ENCODE data around the gene KRI1. TPM values are rescaled to one million over a fixed set of nuclear protein-coding genes. Genes with fewer than 3 reads are reported as not detected.

The KRI1 gene
- total RNA-seq, 6 experiments from 2014 or later, result 12.8 to 20.2 (median 17.5) TPM

DNA sequence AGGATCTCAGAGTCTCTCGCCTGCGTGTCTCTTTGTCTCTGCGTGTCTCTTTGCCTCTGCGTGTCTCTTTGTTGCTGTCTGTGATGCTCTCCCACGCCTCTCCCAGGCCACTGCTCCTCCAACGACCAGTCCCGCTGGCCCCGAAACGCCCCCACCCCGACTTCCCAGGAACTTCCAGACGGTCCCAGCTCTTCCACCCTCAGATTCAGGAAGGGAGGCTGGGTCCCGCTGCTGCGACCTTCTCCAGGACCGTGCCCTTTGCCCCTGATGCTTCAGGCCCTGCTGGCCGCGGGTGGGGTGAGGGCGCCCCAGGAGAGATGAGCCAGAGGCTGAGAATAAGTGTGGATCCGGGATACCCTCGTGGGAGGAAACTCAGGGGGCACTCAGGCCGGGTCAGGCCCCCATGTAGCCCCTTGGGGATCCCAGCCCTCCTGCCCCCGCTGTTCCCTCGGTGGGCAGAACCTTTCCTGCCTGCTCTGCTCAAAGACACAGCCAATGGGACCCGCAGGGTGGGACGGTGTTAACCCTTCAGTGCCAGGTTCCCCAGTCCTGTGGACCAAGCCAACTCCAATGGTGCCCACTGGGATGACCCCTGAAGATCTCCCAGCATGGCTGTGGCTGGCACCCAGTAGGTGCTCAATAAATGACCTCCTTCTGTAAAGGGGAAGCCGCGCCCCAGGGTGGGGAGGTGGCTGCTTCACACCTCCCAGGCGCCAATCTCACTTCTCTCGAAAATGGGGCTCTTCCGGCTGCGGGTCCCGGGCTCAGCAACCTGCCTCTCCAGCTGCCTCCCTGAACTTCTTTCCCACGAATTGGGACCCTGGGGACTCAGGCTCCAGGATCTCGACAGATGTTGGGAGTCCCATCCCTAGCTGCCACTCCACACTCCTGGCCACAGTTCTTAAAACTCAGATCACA is 47.1 kb downstream of the KRI1 start:
- H3K27ac Mint-ChIP-seq, result peak overlapping the region; percentile 77
- H3K4me1 Mint-ChIP-seq (ENCODE audit: low read depth), result peaks cover 32% of the 10 kb centered on the region
- H3K9me3 Mint-ChIP-seq, result no peaks in the 10 kb centered on the region
- H3K4me3 Mint-ChIP-seq, result peak overlapping the region; percentile 87
- H3K36me3 Mint-ChIP-seq (ENCODE audit: low read depth), result no peaks in the 10 kb centered on the region
- no peak for DNase-seq
- H3K27me3 Mint-ChIP-seq (ENCODE audit: insufficient read depth), result peaks cover 12% of the 10 kb centered on the region
- TF ChIP-seq, protein P1, sequence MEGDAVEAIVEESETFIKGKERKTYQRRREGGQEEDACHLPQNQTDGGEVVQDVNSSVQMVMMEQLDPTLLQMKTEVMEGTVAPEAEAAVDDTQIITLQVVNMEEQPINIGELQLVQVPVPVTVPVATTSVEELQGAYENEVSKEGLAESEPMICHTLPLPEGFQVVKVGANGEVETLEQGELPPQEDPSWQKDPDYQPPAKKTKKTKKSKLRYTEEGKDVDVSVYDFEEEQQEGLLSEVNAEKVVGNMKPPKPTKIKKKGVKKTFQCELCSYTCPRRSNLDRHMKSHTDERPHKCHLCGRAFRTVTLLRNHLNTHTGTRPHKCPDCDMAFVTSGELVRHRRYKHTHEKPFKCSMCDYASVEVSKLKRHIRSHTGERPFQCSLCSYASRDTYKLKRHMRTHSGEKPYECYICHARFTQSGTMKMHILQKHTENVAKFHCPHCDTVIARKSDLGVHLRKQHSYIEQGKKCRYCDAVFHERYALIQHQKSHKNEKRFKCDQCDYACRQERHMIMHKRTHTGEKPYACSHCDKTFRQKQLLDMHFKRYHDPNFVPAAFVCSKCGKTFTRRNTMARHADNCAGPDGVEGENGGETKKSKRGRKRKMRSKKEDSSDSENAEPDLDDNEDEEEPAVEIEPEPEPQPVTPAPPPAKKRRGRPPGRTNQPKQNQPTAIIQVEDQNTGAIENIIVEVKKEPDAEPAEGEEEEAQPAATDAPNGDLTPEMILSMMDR (IDR thresholded peaks at IDR 0.05), result no peak

DNA sequence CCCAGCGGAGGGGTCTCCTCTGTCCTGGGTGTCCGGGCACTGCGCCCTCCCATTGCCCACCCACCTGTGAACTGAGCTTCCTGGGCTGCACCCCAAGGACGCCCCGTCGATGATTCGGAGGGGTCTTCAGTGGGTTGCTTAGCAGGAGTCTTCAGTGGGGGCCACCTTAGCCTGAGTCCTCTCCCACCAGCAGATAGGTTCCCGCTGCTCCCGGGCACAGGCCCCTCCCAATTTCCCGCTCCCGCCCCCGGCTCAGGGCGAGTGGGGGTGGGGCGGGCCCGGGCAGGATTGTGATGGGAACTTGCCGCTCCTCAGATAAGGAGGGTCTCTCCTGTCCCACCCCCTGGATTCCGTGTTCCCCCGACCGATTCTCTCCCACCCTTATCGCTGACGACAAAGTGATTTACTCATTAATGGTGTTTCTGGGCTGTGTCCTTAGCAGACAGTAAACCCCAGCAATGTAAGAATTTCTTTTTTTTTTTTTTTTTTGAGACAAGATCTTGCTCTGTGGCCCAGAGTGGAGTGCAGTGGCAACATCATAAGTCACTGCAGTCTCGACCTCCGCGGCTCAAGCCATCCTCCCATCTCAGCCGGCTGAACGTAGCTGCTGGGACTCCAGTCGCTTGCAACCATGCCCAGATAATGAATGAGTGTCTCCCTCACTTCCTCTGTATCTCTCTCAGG is 47.9 kb downstream of the KRI1 start:
- no peaks in the 10 kb centered on the region for H3K36me3 Mint-ChIP-seq (ENCODE audit: low read depth)
- H3K4me1 Mint-ChIP-seq (ENCODE audit: low read depth), result peaks cover 32% of the 10 kb centered on the region
- H3K9me3 Mint-ChIP-seq, result no peaks in the 10 kb centered on the region
- peak; percentile 25 for DNase-seq
- peak overlapping the region; percentile 77 for H3K27ac Mint-ChIP-seq
- TF ChIP-seq, protein P1 (IDR thresholded peaks at IDR 0.05), result no peak
- H3K27me3 Mint-ChIP-seq (ENCODE audit: insufficient read depth), result peaks cover 6% of the 10 kb centered on the region
- peak overlapping the region; percentile 87 for H3K4me3 Mint-ChIP-seq

DNA sequence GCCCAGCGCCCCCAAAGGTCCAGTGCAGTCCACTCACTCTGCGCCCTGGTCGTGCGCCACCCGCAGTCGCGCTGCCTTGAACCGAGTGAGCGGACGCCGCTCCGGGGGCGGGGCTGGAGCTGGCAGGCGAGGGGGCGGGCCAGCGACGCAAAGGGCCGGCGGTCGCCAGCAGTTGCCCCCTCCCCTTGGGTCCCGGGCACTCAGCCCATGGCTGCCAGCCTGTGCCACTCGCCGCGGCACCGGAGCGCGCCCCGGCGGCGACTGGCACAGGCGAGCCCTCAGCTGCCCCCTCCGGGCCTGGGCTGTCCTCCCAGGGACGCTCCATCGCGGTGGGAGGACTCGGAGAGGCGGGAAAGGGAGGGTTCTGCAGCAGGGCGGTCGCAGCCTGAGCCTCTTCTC is 48.5 kb downstream of the KRI1 start, which contains the start of gene S1PR5:
S1PR5 (minus strand) TSS at position 87 of the 399 bp plus-strand sequence. CDS start 2,436 bp downstream, outside the sequence.
- Mint-ChIP-seq H3K4me3 (peak within 1 kb of the TSS; percentile 87), H3K4me1 (ENCODE audit: low read depth) (peaks cover 32% of the 10 kb centered on the region), H3K27me3 (ENCODE audit: insufficient read depth) (peaks cover 6% of the 10 kb centered on the region), H3K36me3 (ENCODE audit: low read depth) (no peaks in the 10 kb centered on the region), H3K9me3 (no peaks in the 10 kb centered on the region), H3K27ac (peak within 1 kb of the TSS; percentile 77)
- no peak for DNase-seq
- TF ChIP-seq, protein P1 (IDR thresholded peaks at IDR 0.05), result no peak

DNA sequence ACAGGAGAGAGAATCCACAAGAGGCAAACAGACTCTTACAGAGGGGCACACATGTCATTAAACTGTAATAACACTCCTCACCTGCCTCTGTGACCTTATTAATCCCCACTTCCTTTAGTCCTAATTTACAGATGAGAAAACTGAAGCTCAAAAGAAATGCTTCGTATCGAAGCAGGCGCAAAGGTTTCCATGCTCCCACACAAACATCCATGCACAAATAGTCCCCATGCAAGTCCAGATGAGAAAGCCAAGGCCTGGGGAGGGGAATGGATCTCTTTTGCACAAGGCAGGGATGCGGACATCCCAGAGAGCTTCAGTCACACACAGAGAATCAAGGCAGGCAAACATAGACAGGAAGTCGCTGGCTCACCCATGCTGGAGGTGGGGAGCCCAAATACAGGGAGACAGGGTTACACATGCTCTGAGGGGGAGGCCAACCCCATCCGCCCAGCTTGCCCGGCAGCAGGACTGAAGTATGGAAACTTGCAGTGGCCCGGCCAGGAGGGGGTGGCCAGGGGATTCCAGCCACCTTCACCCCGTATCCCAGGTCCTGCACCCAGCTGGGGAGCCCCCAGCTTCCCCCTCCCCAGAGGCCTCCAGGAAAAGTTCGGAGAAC is 49.0 kb downstream of the KRI1 start:
- Mint-ChIP-seq H3K4me1 (ENCODE audit: low read depth) (peaks cover 32% of the 10 kb centered on the region), H3K9me3 (no peaks in the 10 kb centered on the region), H3K4me3 (peak overlapping the region; percentile 76), H3K27ac (no peak overlapping the region; the same call in 1 of the 2 replicates), H3K36me3 (ENCODE audit: low read depth) (no peaks in the 10 kb centered on the region), H3K27me3 (ENCODE audit: insufficient read depth) (peaks cover 6% of the 10 kb centered on the region; the same call in 1 of the 2 replicates)
- TF ChIP-seq, protein P1 (IDR thresholded peaks at IDR 0.05), result no peak
- peak; percentile 25 for DNase-seq

DNA sequence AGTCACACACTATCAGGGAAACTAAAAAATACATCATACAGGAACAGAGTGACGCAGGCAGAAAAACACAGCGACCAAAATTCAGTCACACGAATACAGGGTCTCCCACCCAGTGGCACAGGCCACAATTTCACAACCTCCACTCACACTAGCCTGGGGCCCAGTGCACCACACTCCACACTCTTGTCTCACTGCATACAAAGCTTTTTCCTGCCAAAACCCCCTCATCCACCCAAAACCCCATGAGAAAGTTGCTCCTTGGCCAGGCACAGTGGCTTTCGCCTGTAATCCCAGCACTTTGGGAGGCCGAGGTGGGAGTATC is 49.8 kb downstream of the KRI1 start:
- H3K4me1 Mint-ChIP-seq (ENCODE audit: low read depth), result peaks cover 32% of the 10 kb centered on the region
- H3K36me3 Mint-ChIP-seq (ENCODE audit: low read depth), result no peaks in the 10 kb centered on the region
- no peak for DNase-seq
- TF ChIP-seq, protein P1 (IDR thresholded peaks at IDR 0.05), result no peak
- peaks cover 4% of the 10 kb centered on the region; the same call in 1 of the 2 replicates for H3K27me3 Mint-ChIP-seq (ENCODE audit: insufficient read depth)
- no peak overlapping the region for H3K27ac Mint-ChIP-seq
- peak overlapping the region; percentile 76; the same call in 1 of the 2 replicates for H3K4me3 Mint-ChIP-seq
- no peaks in the 10 kb centered on the region for H3K9me3 Mint-ChIP-seq
